Upper lobe of left lung (tissue), 4 donors: ENCODE results near the gene KRTAP5-10.

Experiments used
- EP300 ChIP-seq, 4 donors: sonication (generic); formaldehyde crosslinking; IDR thresholded peaks; one replicate each; pipeline ENCODE4 v1.5.1; 2017; ENCODE audit warnings: antibody characterized with exemption in 4 of 4, control low read depth in 2 of 4
- POLR2A ChIP-seq, 4 donors: fragments of 450-650 bp; IDR thresholded peaks; one replicate each; pipeline ENCODE4 v1.5.1; 2016 to 2017; ENCODE audit warnings: antibody characterized with exemption in 4 of 4, mild to moderate bottlenecking in 2 of 4
- POLR2AphosphoS5 ChIP-seq, 2 donors: sonication (generic); formaldehyde crosslinking; IDR thresholded peaks; one replicate each; pipeline ENCODE4 v1.5.1; 2017; ENCODE audit warnings: antibody characterized with exemption in 2 of 2
- TF ChIP-seq, protein P1 (sequence below), 6 experiments: fragments of 450-650 bp in 4 of 6; fragments of 200-600 bp in 2 of 6; sonication (generic) in 2 of 6; IDR thresholded peaks; one replicate each; pipeline ENCODE4 v1.5.1; 2016 to 2019; ENCODE audit warnings: antibody characterized with exemption in 6 of 6

DNA sequence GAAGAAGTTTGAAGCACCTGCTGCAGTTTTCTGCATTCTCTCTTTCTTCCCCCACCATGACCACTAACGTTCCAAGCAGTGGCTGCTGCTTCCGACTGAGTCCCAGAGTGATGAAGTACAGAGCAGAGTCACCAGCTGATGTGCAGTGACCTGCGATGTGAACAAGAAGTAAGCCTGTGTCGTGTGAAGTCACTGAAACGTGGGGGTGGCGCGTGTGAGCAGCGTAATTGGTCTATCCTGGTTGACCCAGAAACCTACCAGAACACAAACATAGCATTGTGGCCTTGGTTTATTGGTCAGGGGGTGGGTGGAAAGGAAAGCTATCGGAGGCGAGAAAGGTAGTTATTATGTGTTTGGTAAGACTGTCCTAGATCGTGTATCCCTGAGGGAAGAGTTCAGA is 34.8 kb upstream of the KRTAP5-10 start:
- TF ChIP-seq POLR2AphosphoS5 (IDR thresholded peaks at IDR 0.05) (no peak), POLR2A (IDR thresholded peaks at IDR 0.05) (no peak), EP300 (IDR thresholded peaks at IDR 0.05) (no peak)
- TF ChIP-seq, protein P1, sequence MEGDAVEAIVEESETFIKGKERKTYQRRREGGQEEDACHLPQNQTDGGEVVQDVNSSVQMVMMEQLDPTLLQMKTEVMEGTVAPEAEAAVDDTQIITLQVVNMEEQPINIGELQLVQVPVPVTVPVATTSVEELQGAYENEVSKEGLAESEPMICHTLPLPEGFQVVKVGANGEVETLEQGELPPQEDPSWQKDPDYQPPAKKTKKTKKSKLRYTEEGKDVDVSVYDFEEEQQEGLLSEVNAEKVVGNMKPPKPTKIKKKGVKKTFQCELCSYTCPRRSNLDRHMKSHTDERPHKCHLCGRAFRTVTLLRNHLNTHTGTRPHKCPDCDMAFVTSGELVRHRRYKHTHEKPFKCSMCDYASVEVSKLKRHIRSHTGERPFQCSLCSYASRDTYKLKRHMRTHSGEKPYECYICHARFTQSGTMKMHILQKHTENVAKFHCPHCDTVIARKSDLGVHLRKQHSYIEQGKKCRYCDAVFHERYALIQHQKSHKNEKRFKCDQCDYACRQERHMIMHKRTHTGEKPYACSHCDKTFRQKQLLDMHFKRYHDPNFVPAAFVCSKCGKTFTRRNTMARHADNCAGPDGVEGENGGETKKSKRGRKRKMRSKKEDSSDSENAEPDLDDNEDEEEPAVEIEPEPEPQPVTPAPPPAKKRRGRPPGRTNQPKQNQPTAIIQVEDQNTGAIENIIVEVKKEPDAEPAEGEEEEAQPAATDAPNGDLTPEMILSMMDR (IDR thresholded peaks at IDR 0.05), result no peak
